ENCODE data around the gene USP32. TPM values are rescaled to one million over a fixed set of nuclear protein-coding genes. Genes with fewer than 3 reads are reported as not detected.

Gene USP32
- total RNA-seq, 1 experiment from 2014 or later: 103 TPM

DNA sequence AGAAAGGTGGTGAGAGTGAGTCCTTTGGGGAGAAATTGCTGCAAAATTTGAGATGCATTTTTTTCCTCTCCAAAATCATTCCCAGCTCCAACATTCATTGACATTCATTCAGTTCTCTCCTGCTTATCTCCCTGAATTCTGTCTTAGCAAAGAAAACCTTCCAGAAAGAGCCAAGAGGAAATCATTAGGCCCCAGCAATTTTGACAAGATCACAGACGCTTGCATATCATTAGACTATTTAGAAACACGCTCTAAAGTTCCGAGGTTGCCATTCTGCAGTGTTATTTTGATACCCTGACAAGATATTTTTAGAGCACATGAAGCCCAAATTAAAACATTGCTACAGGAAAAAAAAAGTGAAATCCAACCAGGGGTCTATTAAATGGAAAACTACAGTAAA lies 20.8 kb upstream of the USP32 start (continued):
- TF ChIP-seq, protein P1, sequence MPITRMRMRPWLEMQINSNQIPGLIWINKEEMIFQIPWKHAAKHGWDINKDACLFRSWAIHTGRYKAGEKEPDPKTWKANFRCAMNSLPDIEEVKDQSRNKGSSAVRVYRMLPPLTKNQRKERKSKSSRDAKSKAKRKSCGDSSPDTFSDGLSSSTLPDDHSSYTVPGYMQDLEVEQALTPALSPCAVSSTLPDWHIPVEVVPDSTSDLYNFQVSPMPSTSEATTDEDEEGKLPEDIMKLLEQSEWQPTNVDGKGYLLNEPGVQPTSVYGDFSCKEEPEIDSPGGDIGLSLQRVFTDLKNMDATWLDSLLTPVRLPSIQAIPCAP (CRISPR knock-in tag; IDR thresholded peaks at IDR 0.05): no peak

DNA sequence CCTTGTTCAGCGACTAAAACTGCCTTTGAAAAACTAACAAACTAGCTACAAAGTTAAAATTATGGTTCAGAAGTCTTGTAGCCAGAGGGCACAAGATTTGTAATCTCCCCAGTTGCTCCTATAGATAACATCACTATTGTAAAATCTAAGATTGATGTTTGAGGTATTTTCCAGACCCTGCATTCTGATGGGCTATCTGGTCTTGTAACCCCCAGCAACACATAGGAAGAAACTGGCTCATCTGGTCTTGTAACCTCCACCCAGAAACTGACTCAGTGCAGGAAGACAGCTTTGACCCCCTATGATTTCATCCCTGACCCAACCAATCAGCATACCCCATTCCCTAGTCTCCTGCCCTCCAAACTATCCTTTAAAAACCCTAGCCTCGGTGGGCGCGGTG lies 18.1 kb upstream of the USP32 start:
- peaks cover 32% of the 10 kb centered on the region for H3K9me3 Mint-ChIP-seq
- no peaks in the 10 kb centered on the region; the same call in 1 of the 2 replicates for H3K27me3 Mint-ChIP-seq (ENCODE audit: low read depth)
- CTCF ChIA-PET: no interaction called here
- H3K4me1 Mint-ChIP-seq: no peaks in the 10 kb centered on the region
- ATAC-seq (no peak), DNase-seq (ENCODE audit: low spot score) (no peak)
- POLR2A ChIA-PET: no interaction called here
- peaks cover 15% of the 10 kb centered on the region; the same call in 1 of the 2 replicates for H3K36me3 Mint-ChIP-seq
- TF ChIP-seq ZNF416 (CRISPR knock-in tag; IDR thresholded peaks at IDR 0.05): no peak
- TF ChIP-seq FOXJ3 (CRISPR knock-in tag; IDR thresholded peaks at IDR 0.05; ENCODE audit: borderline replicate concordance): no peak
- TF ChIP-seq TEAD4 (CRISPR knock-in tag; IDR thresholded peaks at IDR 0.05): no peak
- no peak for TF ChIP-seq GABPB1 (CRISPR knock-in tag; IDR thresholded peaks at IDR 0.05)
- no peak for TF ChIP-seq MYBL2 (CRISPR knock-in tag; IDR thresholded peaks at IDR 0.05)
- TF ChIP-seq, protein P2, sequence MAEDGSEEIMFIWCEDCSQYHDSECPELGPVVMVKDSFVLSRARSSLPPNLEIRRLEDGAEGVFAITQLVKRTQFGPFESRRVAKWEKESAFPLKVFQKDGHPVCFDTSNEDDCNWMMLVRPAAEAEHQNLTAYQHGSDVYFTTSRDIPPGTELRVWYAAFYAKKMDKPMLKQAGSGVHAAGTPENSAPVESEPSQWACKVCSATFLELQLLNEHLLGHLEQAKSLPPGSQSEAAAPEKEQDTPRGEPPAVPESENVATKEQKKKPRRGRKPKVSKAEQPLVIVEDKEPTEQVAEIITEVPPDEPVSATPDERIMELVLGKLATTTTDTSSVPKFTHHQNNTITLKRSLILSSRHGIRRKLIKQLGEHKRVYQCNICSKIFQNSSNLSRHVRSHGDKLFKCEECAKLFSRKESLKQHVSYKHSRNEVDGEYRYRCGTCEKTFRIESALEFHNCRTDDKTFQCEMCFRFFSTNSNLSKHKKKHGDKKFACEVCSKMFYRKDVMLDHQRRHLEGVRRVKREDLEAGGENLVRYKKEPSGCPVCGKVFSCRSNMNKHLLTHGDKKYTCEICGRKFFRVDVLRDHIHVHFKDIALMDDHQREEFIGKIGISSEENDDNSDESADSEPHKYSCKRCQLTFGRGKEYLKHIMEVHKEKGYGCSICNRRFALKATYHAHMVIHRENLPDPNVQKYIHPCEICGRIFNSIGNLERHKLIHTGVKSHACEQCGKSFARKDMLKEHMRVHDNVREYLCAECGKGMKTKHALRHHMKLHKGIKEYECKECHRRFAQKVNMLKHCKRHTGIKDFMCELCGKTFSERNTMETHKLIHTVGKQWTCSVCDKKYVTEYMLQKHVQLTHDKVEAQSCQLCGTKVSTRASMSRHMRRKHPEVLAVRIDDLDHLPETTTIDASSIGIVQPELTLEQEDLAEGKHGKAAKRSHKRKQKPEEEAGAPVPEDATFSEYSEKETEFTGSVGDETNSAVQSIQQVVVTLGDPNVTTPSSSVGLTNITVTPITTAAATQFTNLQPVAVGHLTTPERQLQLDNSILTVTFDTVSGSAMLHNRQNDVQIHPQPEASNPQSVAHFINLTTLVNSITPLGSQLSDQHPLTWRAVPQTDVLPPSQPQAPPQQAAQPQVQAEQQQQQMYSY (CRISPR knock-in tag; IDR thresholded peaks at IDR 0.05): no peak
- no peak for TF ChIP-seq ZNF121 (CRISPR knock-in tag; IDR thresholded peaks at IDR 0.05)
- H3K27ac Mint-ChIP-seq: no peak overlapping the region
- no peak overlapping the region for H3K4me3 Mint-ChIP-seq

DNA sequence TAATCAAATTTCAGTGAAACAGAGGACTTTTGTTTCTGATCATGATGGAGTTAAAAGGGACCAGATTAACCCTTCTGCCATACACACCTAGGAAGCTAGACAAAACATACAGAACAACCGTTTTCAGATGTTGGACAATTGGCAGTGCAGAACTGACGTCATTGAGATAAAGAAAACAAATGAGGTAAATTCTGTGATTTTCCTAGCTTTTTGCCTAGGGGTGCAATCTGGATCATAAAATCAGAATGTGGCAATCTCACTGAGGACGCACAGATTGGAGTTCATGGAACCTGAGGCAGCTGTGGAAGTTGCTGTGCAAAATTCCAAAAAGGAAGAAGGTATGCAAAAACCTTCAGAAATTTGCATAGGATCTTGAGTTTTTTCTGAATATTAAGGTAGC lies 15.0 kb upstream of the USP32 start:
- Mint-ChIP-seq H3K27ac (no peak overlapping the region), H3K4me3 (no peak overlapping the region), H3K36me3 (peaks cover 15% of the 10 kb centered on the region; the same call in 1 of the 2 replicates), H3K4me1 (0 out of 2 replicates have a peak, but pooled peaks cover 2% of the 10 kb centered on the region), H3K27me3 (ENCODE audit: low read depth) (no peaks in the 10 kb centered on the region; the same call in 1 of the 2 replicates), H3K9me3 (peaks cover 32% of the 10 kb centered on the region)
- ATAC-seq (no peak), DNase-seq (ENCODE audit: low spot score) (no peak)
- TF ChIP-seq, protein P3, sequence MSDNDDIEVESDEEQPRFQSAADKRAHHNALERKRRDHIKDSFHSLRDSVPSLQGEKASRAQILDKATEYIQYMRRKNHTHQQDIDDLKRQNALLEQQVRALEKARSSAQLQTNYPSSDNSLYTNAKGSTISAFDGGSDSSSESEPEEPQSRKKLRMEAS (CRISPR knock-in tag; IDR thresholded peaks at IDR 0.05): no peak
- ChIA-PET POLR2A (interaction anchor here (0.6 kb wide), 1 partner anchor 11 kb away, joined by 4 read pairs; no protein-coding TSS in a partner anchor), CTCF (no interaction called here)

DNA sequence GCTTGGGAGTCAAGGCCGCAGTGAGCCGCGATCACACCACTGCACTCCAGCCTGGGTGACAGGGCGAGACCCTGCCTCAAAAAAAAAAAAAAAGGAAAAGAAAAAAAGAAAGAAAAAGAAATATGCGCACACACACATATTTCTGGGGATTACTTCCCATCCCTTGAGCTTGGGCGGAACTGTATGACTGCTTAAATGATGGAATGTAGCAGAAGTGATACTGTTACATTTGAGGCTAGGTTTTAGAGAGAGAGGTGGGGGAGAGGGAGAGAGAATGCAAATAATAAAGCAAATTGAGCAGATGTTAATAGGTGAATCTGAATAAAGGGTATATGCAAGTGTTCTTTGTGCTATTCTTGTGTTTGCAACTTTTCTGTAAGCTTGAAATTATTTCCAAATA lies 12.0 kb upstream of the USP32 start:
- peaks cover 17% of the 10 kb centered on the region for H3K9me3 Mint-ChIP-seq
- DNase-seq (ENCODE audit: low spot score) (no peak), ATAC-seq (no peak)
- H3K4me1 Mint-ChIP-seq: 0 out of 2 replicates have a peak, but pooled peaks cover 2% of the 10 kb centered on the region
- no peak overlapping the region for H3K4me3 Mint-ChIP-seq
- H3K27ac Mint-ChIP-seq: no peak overlapping the region
- POLR2A ChIA-PET: interaction anchor here (0.7 kb wide), 1 partner anchor 75 kb away, joined by 3 read pairs; no protein-coding TSS in a partner anchor
- peaks cover 3% of the 10 kb centered on the region; the same call in 1 of the 2 replicates for H3K36me3 Mint-ChIP-seq
- CTCF ChIA-PET: interaction anchor here (0.9 to 2.8 kb wide), 3 partner anchors 17 to 173 kb away, joined by 3 to 15 read pairs (median 4); no protein-coding TSS in a partner anchor
- H3K27me3 Mint-ChIP-seq (ENCODE audit: low read depth): no peaks in the 10 kb centered on the region; the same call in 1 of the 2 replicates
- no peak for TF ChIP-seq GRHL2 (CRISPR knock-in tag; IDR thresholded peaks at IDR 0.05; ENCODE audit: insufficient replicate concordance, severe bottlenecking)
- no peak for TF ChIP-seq EMX1 (CRISPR knock-in tag; IDR thresholded peaks at IDR 0.05)
- no peak for TF ChIP-seq ZNF396 (CRISPR knock-in tag; IDR thresholded peaks at IDR 0.05; ENCODE audit: borderline replicate concordance)
- no peak for TF ChIP-seq ZNF138 (CRISPR knock-in tag; conservative IDR thresholded peaks at IDR 0.05)
- TF ChIP-seq, protein P4, sequence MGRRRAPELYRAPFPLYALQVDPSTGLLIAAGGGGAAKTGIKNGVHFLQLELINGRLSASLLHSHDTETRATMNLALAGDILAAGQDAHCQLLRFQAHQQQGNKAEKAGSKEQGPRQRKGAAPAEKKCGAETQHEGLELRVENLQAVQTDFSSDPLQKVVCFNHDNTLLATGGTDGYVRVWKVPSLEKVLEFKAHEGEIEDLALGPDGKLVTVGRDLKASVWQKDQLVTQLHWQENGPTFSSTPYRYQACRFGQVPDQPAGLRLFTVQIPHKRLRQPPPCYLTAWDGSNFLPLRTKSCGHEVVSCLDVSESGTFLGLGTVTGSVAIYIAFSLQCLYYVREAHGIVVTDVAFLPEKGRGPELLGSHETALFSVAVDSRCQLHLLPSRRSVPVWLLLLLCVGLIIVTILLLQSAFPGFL (CRISPR knock-in tag; IDR thresholded peaks at IDR 0.05; ENCODE audit: borderline replicate concordance): no peak
- TF ChIP-seq, protein P5, sequence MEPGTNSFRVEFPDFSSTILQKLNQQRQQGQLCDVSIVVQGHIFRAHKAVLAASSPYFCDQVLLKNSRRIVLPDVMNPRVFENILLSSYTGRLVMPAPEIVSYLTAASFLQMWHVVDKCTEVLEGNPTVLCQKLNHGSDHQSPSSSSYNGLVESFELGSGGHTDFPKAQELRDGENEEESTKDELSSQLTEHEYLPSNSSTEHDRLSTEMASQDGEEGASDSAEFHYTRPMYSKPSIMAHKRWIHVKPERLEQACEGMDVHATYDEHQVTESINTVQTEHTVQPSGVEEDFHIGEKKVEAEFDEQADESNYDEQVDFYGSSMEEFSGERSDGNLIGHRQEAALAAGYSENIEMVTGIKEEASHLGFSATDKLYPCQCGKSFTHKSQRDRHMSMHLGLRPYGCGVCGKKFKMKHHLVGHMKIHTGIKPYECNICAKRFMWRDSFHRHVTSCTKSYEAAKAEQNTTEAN (CRISPR knock-in tag; IDR thresholded peaks at IDR 0.05): no peak
- TF ChIP-seq CBFB (CRISPR knock-in tag; IDR thresholded peaks at IDR 0.05; ENCODE audit: low read depth): no peak
- TF ChIP-seq RORB (CRISPR knock-in tag; IDR thresholded peaks at IDR 0.05): no peak
- TF ChIP-seq, protein P6, sequence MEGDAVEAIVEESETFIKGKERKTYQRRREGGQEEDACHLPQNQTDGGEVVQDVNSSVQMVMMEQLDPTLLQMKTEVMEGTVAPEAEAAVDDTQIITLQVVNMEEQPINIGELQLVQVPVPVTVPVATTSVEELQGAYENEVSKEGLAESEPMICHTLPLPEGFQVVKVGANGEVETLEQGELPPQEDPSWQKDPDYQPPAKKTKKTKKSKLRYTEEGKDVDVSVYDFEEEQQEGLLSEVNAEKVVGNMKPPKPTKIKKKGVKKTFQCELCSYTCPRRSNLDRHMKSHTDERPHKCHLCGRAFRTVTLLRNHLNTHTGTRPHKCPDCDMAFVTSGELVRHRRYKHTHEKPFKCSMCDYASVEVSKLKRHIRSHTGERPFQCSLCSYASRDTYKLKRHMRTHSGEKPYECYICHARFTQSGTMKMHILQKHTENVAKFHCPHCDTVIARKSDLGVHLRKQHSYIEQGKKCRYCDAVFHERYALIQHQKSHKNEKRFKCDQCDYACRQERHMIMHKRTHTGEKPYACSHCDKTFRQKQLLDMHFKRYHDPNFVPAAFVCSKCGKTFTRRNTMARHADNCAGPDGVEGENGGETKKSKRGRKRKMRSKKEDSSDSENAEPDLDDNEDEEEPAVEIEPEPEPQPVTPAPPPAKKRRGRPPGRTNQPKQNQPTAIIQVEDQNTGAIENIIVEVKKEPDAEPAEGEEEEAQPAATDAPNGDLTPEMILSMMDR (IDR thresholded peaks at IDR 0.05): no peak
- TF ChIP-seq, protein P7, sequence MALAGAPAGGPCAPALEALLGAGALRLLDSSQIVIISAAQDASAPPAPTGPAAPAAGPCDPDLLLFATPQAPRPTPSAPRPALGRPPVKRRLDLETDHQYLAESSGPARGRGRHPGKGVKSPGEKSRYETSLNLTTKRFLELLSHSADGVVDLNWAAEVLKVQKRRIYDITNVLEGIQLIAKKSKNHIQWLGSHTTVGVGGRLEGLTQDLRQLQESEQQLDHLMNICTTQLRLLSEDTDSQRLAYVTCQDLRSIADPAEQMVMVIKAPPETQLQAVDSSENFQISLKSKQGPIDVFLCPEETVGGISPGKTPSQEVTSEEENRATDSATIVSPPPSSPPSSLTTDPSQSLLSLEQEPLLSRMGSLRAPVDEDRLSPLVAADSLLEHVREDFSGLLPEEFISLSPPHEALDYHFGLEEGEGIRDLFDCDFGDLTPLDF (CRISPR knock-in tag; IDR thresholded peaks at IDR 0.05): no peak

All from WTC11 (cell line).